WTC11 (cell line): ENCODE results near the gene ZFP69. TPM values are rescaled to one million over a fixed set of nuclear protein-coding genes. Genes with fewer than 3 reads are reported as not detected.
A peak's percentile ranks its signal among the peaks of the same experiment; 100 is the strongest.

Source experiments
- ATAC-seq: fragments of 200-7000 bp; cut with Tn5 transposase; 2 replicates; pipeline ENCODE4 v1.10.0; 2021; ENCODE audit warnings: mild to moderate bottlenecking, moderate library complexity
- CTCF ChIA-PET: fragments of 300-600 bp; sonication (Branson Sonifier 250); formaldehyde crosslinking; loops from one replicate; lab custom pipeline; 2021; ENCODE audit warnings: antibody characterized with exemption; lab: Charles Lee
- POLR2A ChIA-PET: fragments of 350-600 bp; sonication (Branson Sonifier 250); formaldehyde crosslinking; loops from one replicate; lab custom pipeline; 2021; ENCODE audit warnings: antibody characterized with exemption; lab: Charles Lee
- DNase-seq: peaks from one replicate; pipeline ENCODE4 v3.0.0; 2021; ENCODE audit warnings: low spot score
- H3K27ac Mint-ChIP-seq: 2 replicates; pipeline ENCODE4 v1.8.0; 2021; ENCODE audit warnings: mixed read lengths
- H3K27me3 Mint-ChIP-seq: 2 replicates; pipeline ENCODE4 v1.8.0; 2021; ENCODE audit warnings: low read depth, mild to moderate bottlenecking, moderate library complexity, mixed read lengths
- H3K36me3 Mint-ChIP-seq: 2 replicates; pipeline ENCODE4 v1.8.0; 2021; ENCODE audit warnings: mixed read lengths
- H3K4me1 Mint-ChIP-seq: 2 replicates; pipeline ENCODE4 v1.8.0; 2022; ENCODE audit warnings: mixed read lengths
- H3K4me3 Mint-ChIP-seq: 2 replicates; pipeline ENCODE4 v1.8.0; 2021; ENCODE audit warnings: mild to moderate bottlenecking, moderate library complexity, mixed read lengths
- H3K9me3 Mint-ChIP-seq: 2 replicates; pipeline ENCODE4 v1.8.0; 2021; ENCODE audit warnings: mixed read lengths
- ATF6 ChIP-seq: sonication (generic); formaldehyde crosslinking; IDR thresholded peaks from 2 replicates; pipeline ENCODE4 v1.8.1; 2023; ENCODE audit warnings: mild to moderate bottlenecking, missing genetic modification reagents
- CBFB ChIP-seq: sonication (generic); formaldehyde crosslinking; IDR thresholded peaks from 2 replicates; pipeline ENCODE4 v1.8.1; 2022; ENCODE audit warnings: mild to moderate bottlenecking, low read depth, missing genetic modification reagents
- CDX4 ChIP-seq: fragments of 250-450 bp; sonication (Bioruptor Pico); IDR thresholded peaks from 2 replicates; pipeline ENCODE4 v1.9.0; 2021; ENCODE audit warnings: moderate library complexity, mild to moderate bottlenecking, inconsistent platforms, borderline replicate concordance
- E2F5 ChIP-seq: sonication (generic); formaldehyde crosslinking; IDR thresholded peaks from 2 replicates; pipeline ENCODE4 v1.8.1; 2022; ENCODE audit warnings: mild to moderate bottlenecking, moderate library complexity, missing genetic modification reagents
- ELF4 ChIP-seq: sonication (generic); formaldehyde crosslinking; IDR thresholded peaks from 2 replicates; pipeline ENCODE4 v1.8.1; 2022; ENCODE audit warnings: low read depth, mild to moderate bottlenecking, moderate library complexity, missing genetic modification reagents
- FOXK1 ChIP-seq: sonication (generic); formaldehyde crosslinking; IDR thresholded peaks from 2 replicates; pipeline ENCODE4 v1.8.0; 2022; ENCODE audit warnings: mild to moderate bottlenecking, moderate library complexity, missing genetic modification reagents
- FOXP1 ChIP-seq: sonication (generic); formaldehyde crosslinking; IDR thresholded peaks from 2 replicates; pipeline ENCODE4 v1.8.0; 2022; ENCODE audit warnings: missing genetic modification reagents, mild to moderate bottlenecking, moderate library complexity, borderline replicate concordance
- JAZF1 ChIP-seq: fragments of 250-450 bp; sonication (Bioruptor Pico); IDR thresholded peaks from 2 replicates; pipeline ENCODE4 v1.9.0; 2021; ENCODE audit warnings: moderate library complexity, mild to moderate bottlenecking, inconsistent platforms
- OVOL2 ChIP-seq: fragments of 250-450 bp; sonication (Bioruptor Pico); IDR thresholded peaks from 2 replicates; pipeline ENCODE4 v1.9.0; 2021; ENCODE audit warnings: mild to moderate bottlenecking, borderline replicate concordance
- PRRX2 ChIP-seq: fragments of 250-450 bp; sonication (Bioruptor Pico); IDR thresholded peaks from 2 replicates; pipeline ENCODE4 v1.8.0; 2021; ENCODE audit warnings: mild to moderate bottlenecking
- RELA ChIP-seq: sonication (generic); formaldehyde crosslinking; IDR thresholded peaks from 2 replicates; pipeline ENCODE4 v1.8.1; 2022; ENCODE audit warnings: missing genetic modification reagents, mild to moderate bottlenecking, borderline replicate concordance
- SP1 ChIP-seq: sonication (generic); formaldehyde crosslinking; conservative IDR thresholded peaks from 2 replicates; pipeline ENCODE4 v1.8.1; 2022; ENCODE audit warnings: missing genetic modification reagents
- ZMAT4 ChIP-seq: fragments of 250-450 bp; sonication (Bioruptor Pico); IDR thresholded peaks from 2 replicates; pipeline ENCODE4 v1.9.0; 2021; ENCODE audit warnings: mild to moderate bottlenecking
- ZNF121 ChIP-seq: sonication (generic); formaldehyde crosslinking; IDR thresholded peaks from 2 replicates; pipeline ENCODE4 v1.8.0; 2023; ENCODE audit warnings: missing genetic modification reagents
- ZNF138 ChIP-seq: sonication (generic); formaldehyde crosslinking; conservative IDR thresholded peaks from 2 replicates; pipeline ENCODE4 v1.8.1; 2022; ENCODE audit warnings: mild to moderate bottlenecking, moderate library complexity, missing genetic modification reagents
- ZNF219 ChIP-seq: sonication (generic); formaldehyde crosslinking; IDR thresholded peaks from 2 replicates; pipeline ENCODE4 v1.8.0; 2023; ENCODE audit warnings: missing genetic modification reagents, mild to moderate bottlenecking, borderline replicate concordance
- ZNF396 ChIP-seq: fragments of 250-450 bp; sonication (Bioruptor Pico); IDR thresholded peaks from 2 replicates; pipeline ENCODE4 v1.8.0; 2021; ENCODE audit warnings: mild to moderate bottlenecking, moderate library complexity, borderline replicate concordance
- ZNF425 ChIP-seq: fragments of 250-450 bp; sonication (Bioruptor Pico); conservative IDR thresholded peaks from 2 replicates; pipeline ENCODE4 v1.9.0; 2021; ENCODE audit warnings: mild to moderate bottlenecking
- ZNF532 ChIP-seq: fragments of 250-450 bp; sonication (Bioruptor Pico); IDR thresholded peaks from 2 replicates; pipeline ENCODE4 v1.9.0; 2021; ENCODE audit warnings: mild to moderate bottlenecking, borderline replicate concordance
- total RNA-seq: library from RNA; stranded (reverse); gene quantifications from 3 replicates; pipeline ENCODE4 v1.2.3, GENCODE V29; 2021

Gene ZFP69
- total RNA-seq, 1 experiment from 2014 or later = 3.2 TPM

GRCh38 chr1:40508375-40509341 is 31.6 kb downstream of the ZFP69 start, which contains the start of gene EXO5 (continued):
- TF ChIP-seq ZNF532 (CRISPR knock-in tag) (peak; percentile 89; the same call in 1 of the 2 replicates), CBFB (CRISPR knock-in tag) (no peak), SP1 (CRISPR knock-in tag) (0 out of 2 replicates have a peak, but pooled peaks have one; percentile 52), E2F5 (CRISPR knock-in tag) (peak; percentile 63)

GRCh38 chr1:40519517-40519916 is 42.4 kb downstream of the ZFP69 start:
- ChIA-PET POLR2A (no interaction called here), CTCF (no interaction called here)
- DNase-seq = no peak
- H3K4me3 Mint-ChIP-seq = no peak overlapping the region
- H3K27ac Mint-ChIP-seq = no peak overlapping the region
- H3K27me3 Mint-ChIP-seq = peaks cover 17% of the 10 kb centered on the region
- no peaks in the 10 kb centered on the region for H3K4me1 Mint-ChIP-seq
- ATAC-seq = no peak
- TF ChIP-seq OVOL2 (CRISPR knock-in tag) = no peak
- peaks cover 24% of the 10 kb centered on the region for H3K36me3 Mint-ChIP-seq
- peaks cover 57% of the 10 kb centered on the region for H3K9me3 Mint-ChIP-seq

GRCh38 chr1:40530735-40531380 is 53.8 kb downstream of the ZFP69 start:
- POLR2A ChIA-PET = interaction anchor here (0.6 to 1.6 kb wide), 4 partner anchors 10 to 54 kb away, joined by 3 to 5 read pairs (median 4); partner anchors contain the start of genes EXO5 and ZFP69
- H3K27me3 Mint-ChIP-seq = peaks cover 15% of the 10 kb centered on the region
- TF ChIP-seq RELA (CRISPR knock-in tag) (no peak), ZMAT4 (CRISPR knock-in tag) (no peak), ZNF121 (CRISPR knock-in tag) (no peak), FOXK1 (no peak), ZNF219 (CRISPR knock-in tag) (no peak), ZNF396 (CRISPR knock-in tag) (no peak), PRRX2 (CRISPR knock-in tag) (no peak), FOXP1 (CRISPR knock-in tag) (no peak), ATF6 (no peak), ELF4 (no peak), CDX4 (CRISPR knock-in tag) (no peak), JAZF1 (CRISPR knock-in tag) (no peak), ZNF138 (no peak), ZNF425 (no peak)

More at GRCh38 chr1:40530735-40531380, 53.8 kb downstream of the ZFP69 start:
- Mint-ChIP-seq H3K36me3 (peaks cover 13% of the 10 kb centered on the region), H3K4me3 (peak overlapping the region; percentile 97), H3K4me1 (peaks cover 12% of the 10 kb centered on the region), H3K27ac (peak overlapping the region; percentile 94), H3K9me3 (peaks cover 7% of the 10 kb centered on the region)
- DNase-seq = no peak
- no peak for ATAC-seq
- CTCF ChIA-PET = interaction anchor here (0.6 to 2.4 kb wide), 8 partner anchors 9 to 216 kb away, joined by 3 to 15 read pairs (median 5); partner anchors contain the start of genes EXO5 and ZFP69B
